GM12878 (cell line): Measurements from ENCODE around the gene BBX. TPM values are rescaled to one million over a fixed set of nuclear protein-coding genes. Genes with fewer than 3 reads are reported as not detected.

ENCODE experiments used
- ATF2 ChIP-seq: IDR thresholded peaks from 2 replicates; pipeline ENCODE4 v1.6.1; 2012; ENCODE audit warnings: low read length, inconsistent platforms
- BCL11A ChIP-seq: IDR thresholded peaks from 2 replicates; pipeline ENCODE4 v1.6.1; 2011; ENCODE audit warnings: low read depth, low read length
- CBFB ChIP-seq: IDR thresholded peaks from 2 replicates; pipeline ENCODE4 v1.6.1; 2016; ENCODE audit warnings: antibody characterized with exemption, low read depth
- E2F8 ChIP-seq: fragments of 450-650 bp; IDR thresholded peaks from 2 replicates; pipeline ENCODE4 v1.6.1; 2018; ENCODE audit warnings: mild to moderate bottlenecking, low read depth, moderate library complexity; ENCODE audit not compliant: partially characterized antibody
- POLR2A ChIP-seq: IDR thresholded peaks from 2 replicates; pipeline ENCODE4 v1.6.1; 2011; ENCODE audit warnings: low read depth, mild to moderate bottlenecking, low read length
- RAD21 ChIP-seq: IDR thresholded peaks from 2 replicates; pipeline ENCODE4 v1.6.1; 2011; ENCODE audit warnings: mild to moderate bottlenecking, low read depth, low read length, moderate library complexity; ENCODE audit not compliant: insufficient read depth
- RCOR1 ChIP-seq: conservative IDR thresholded peaks from 2 replicates; pipeline ENCODE4 v1.6.1; 2012; ENCODE audit warnings: low read depth, low read length, improper control_type of control experiment
- RFX5 ChIP-seq: IDR thresholded peaks from 2 replicates; pipeline ENCODE4 v1.6.1; 2011; ENCODE audit warnings: low read depth, low read length, improper control_type of control experiment
- SMARCA5 ChIP-seq: fragments of 450-650 bp; IDR thresholded peaks from 2 replicates; pipeline ENCODE4 v1.6.1; 2017; ENCODE audit warnings: mild to moderate bottlenecking
- SMC3 ChIP-seq: IDR thresholded peaks from 2 replicates; pipeline ENCODE4 v1.6.1; 2011; ENCODE audit warnings: low read length, improper control_type of control experiment, borderline replicate concordance
- SUPT20H ChIP-seq: IDR thresholded peaks from 2 replicates; pipeline ENCODE4 v1.6.1; 2011; ENCODE audit warnings: low read depth, mild to moderate bottlenecking, low read length, moderate library complexity, borderline replicate concordance; ENCODE audit not compliant: control insufficient read depth
- TARDBP ChIP-seq: IDR thresholded peaks from 2 replicates; pipeline ENCODE4 v1.6.1; 2016; ENCODE audit warnings: borderline replicate concordance
- ZBED1 ChIP-seq: IDR thresholded peaks from 2 replicates; pipeline ENCODE4 v1.6.1; 2016; ENCODE audit warnings: borderline replicate concordance
- ZNF24 ChIP-seq: fragments of 450-650 bp; IDR thresholded peaks from 2 replicates; pipeline ENCODE4 v1.6.1; 2017; ENCODE audit warnings: antibody characterized with exemption, mild to moderate bottlenecking
- polyA plus RNA-seq, 11 experiments: library from polyadenylated mRNA; depleted of rRNA in 4 of 11; unstranded in 6 of 11; stranded (reverse) in 5 of 11; fragments of >200 nt; fragmentation: Nextera tagmentation in 4 of 11; fragmentation: Illumina TruSeq in 1 of 11; extraction: Ambion mirVana in 4 of 11; extraction: Trizol in 1 of 11; gene quantifications; 1 replicate in 1 of 11; 2 replicates in 10 of 11; pipeline versions ENCODE4 v1.2.1 to v1.2.3, GENCODE V29; 2011 to 2016; ENCODE audit warnings: inconsistent platforms in 2 of 11, missing spikeins in 2 of 11, low read depth in 1 of 11
- total RNA-seq, 4 experiments: library from RNA; depleted of rRNA in 3 of 4; stranded (reverse); fragments of >200 nt in 3 of 4; fragmentation: Illumina TruSeq in 1 of 4; extraction: Trizol in 1 of 4; gene quantifications; 2 replicates each; pipeline versions ENCODE4 v1.2.1 to v1.2.3, GENCODE V29; 2013 to 2021

Gene BBX
- total and polyA plus RNA-seq, 10 of the 15 experiments (the other 5 are each of a cell fraction or from before 2014, with no cell fraction given) = 13.3 to 38.5 (median 32.0) TPM

- no peak for TF ChIP-seq SUPT20H
- no peak for TF ChIP-seq SMARCA5
- no peak for TF ChIP-seq BCL11A
- no peak for TF ChIP-seq ZBED1
- TF ChIP-seq POLR2A = no peak
- no peak for TF ChIP-seq RCOR1
- TF ChIP-seq TARDBP = no peak
- TF ChIP-seq ZNF24 = 0 out of 2 replicates have a peak, but pooled peaks have one; percentile 45
- TF ChIP-seq RFX5 = no peak
- peak; percentile 41; the same call in 1 of the 2 replicates for TF ChIP-seq SMC3
- no peak for TF ChIP-seq ATF2
- TF ChIP-seq E2F8 = no peak
- peak; percentile 36; the same call in 1 of the 2 replicates for TF ChIP-seq RAD21
- TF ChIP-seq CBFB = no peak
Measured at GRCh38 chr3:107753494-107753893, 230.7 kb downstream of the BBX start (continued).
